HEK293 (cell line): ENCODE data around the gene SIRT1.

Source experiments
- GLIS1 ChIP-seq: fragments of 450-650 bp; formaldehyde crosslinking; IDR thresholded peaks from 2 replicates; pipeline ENCODE4 v1.5.1; 2016; ENCODE audit warnings: missing biosample characterization, missing genetic modification characterization
- PBX3 ChIP-seq: sonication (generic); formaldehyde crosslinking; IDR thresholded peaks from 2 replicates; pipeline ENCODE4 v1.8.1; 2022; ENCODE audit warnings: mild to moderate bottlenecking, moderate library complexity, missing genetic modification reagents
- SALL2 ChIP-seq: fragments of 450-650 bp; formaldehyde crosslinking; IDR thresholded peaks from 2 replicates; pipeline ENCODE4 v1.5.0; 2017; ENCODE audit warnings: missing biosample characterization, mild to moderate bottlenecking, missing genetic modification characterization, borderline replicate concordance
- SP2 ChIP-seq: fragments of 450-650 bp; formaldehyde crosslinking; IDR thresholded peaks from 2 replicates; pipeline ENCODE4 v1.5.1; 2016; ENCODE audit warnings: missing biosample characterization, missing genetic modification characterization
- ZBTB10 ChIP-seq: fragments of 450-650 bp; formaldehyde crosslinking; IDR thresholded peaks from 2 replicates; pipeline ENCODE4 v1.5.1; 2016; ENCODE audit warnings: missing biosample characterization, missing genetic modification characterization
- ZNF16 ChIP-seq: fragments of 450-650 bp; formaldehyde crosslinking; IDR thresholded peaks from 2 replicates; pipeline ENCODE4 v1.5.1; 2016; ENCODE audit warnings: low read depth, missing biosample characterization, missing genetic modification characterization
- ZNF174 ChIP-seq: fragments of 450-650 bp; formaldehyde crosslinking; IDR thresholded peaks from 2 replicates; pipeline ENCODE4 v1.5.0; 2017; ENCODE audit warnings: missing biosample characterization, mild to moderate bottlenecking, missing genetic modification characterization
- ZNF202 ChIP-seq: fragments of 450-650 bp; formaldehyde crosslinking; IDR thresholded peaks from 2 replicates; pipeline ENCODE4 v1.5.1; 2016; ENCODE audit warnings: missing biosample characterization, missing genetic modification characterization, borderline replicate concordance
- ZNF354C ChIP-seq: fragments of 450-650 bp; formaldehyde crosslinking; IDR thresholded peaks from 2 replicates; pipeline ENCODE4 v1.5.1; 2016; ENCODE audit warnings: missing biosample characterization, missing genetic modification characterization, low read depth, borderline replicate concordance
- ZNF416 ChIP-seq: fragments of 450-650 bp; formaldehyde crosslinking; IDR thresholded peaks from 2 replicates; pipeline ENCODE4 v1.5.1; 2016; ENCODE audit warnings: missing biosample characterization, missing genetic modification characterization
- ZNF555 ChIP-seq: fragments of 450-650 bp; formaldehyde crosslinking; conservative IDR thresholded peaks from 2 replicates; pipeline ENCODE4 v1.5.1; 2017; ENCODE audit warnings: missing biosample characterization, mild to moderate bottlenecking, missing genetic modification characterization, inconsistent platforms
- ZNF624 ChIP-seq: fragments of 450-650 bp; formaldehyde crosslinking; IDR thresholded peaks from 2 replicates; pipeline ENCODE4 v1.5.1; 2017; ENCODE audit warnings: missing biosample characterization, missing genetic modification characterization
- ZNF837 ChIP-seq: fragments of 450-650 bp; formaldehyde crosslinking; IDR thresholded peaks from 2 replicates; pipeline ENCODE4 v1.5.1; 2016; ENCODE audit warnings: missing biosample characterization, missing genetic modification characterization
- TF ChIP-seq, protein P1 (sequence below): fragments of 450-650 bp; formaldehyde crosslinking; IDR thresholded peaks from 2 replicates; pipeline ENCODE4 v1.5.1; 2016; ENCODE audit warnings: missing biosample characterization, missing genetic modification characterization
- TF ChIP-seq, protein P2 (sequence below): fragments of 450-650 bp; IDR thresholded peaks from 2 replicates; pipeline ENCODE4 v1.5.1; 2018; ENCODE audit warnings: missing biosample characterization, missing genetic modification characterization
- TF ChIP-seq, protein P3 (sequence below): fragments of 450-650 bp; formaldehyde crosslinking; IDR thresholded peaks from 2 replicates; pipeline ENCODE4 v1.5.1; 2016; ENCODE audit warnings: missing biosample characterization, missing genetic modification characterization
- TF ChIP-seq, protein P4 (sequence below): fragments of 450-650 bp; formaldehyde crosslinking; conservative IDR thresholded peaks from 2 replicates; pipeline ENCODE4 v1.5.1; 2016; ENCODE audit warnings: low read depth, missing biosample characterization, missing genetic modification characterization
- TF ChIP-seq, protein P5 (sequence below): fragments of 450-650 bp; formaldehyde crosslinking; IDR thresholded peaks from 2 replicates; pipeline ENCODE4 v1.5.1; 2016; ENCODE audit warnings: missing biosample characterization, missing genetic modification characterization

Gene SIRT1

DNA sequence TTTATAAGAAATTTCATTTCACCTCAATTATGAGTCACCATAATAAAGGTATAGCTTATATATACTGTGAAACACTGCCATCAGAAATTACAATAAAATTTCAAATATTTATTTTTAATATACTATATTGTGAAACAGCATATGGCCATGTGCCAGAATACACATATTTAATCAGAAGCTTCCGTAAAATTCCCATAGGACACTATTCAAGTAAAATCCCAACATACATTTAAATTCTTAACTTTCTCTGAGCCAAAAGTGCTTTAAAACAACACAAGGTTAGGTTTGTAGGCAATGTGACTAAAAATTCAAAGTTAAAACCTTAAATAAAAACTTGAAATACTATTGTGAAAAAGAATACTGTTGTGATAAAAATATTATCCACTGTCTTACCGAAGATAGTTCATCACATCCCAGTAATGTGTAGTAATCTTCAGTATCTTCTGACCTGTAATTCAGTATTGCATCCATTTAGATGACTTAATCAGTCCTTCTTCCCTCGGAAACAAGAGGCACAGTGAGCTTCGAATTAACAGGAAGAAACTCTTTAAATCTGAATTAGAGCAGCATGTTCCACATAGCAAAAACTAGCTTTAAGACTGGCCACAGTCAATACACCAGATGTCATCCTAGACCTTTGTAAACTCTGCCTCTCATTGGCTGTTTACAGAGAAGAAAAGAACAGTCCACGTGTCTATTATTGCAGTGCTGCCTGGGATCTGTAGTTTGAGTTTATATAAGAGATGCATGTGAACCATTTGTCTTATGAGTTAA is 46.7 kb upstream of the SIRT1 start, which contains the start of gene DNAJC12 (continued):
- TF ChIP-seq ZNF354C (tag by site-specific recombination), result no peak
- TF ChIP-seq, protein P1, sequence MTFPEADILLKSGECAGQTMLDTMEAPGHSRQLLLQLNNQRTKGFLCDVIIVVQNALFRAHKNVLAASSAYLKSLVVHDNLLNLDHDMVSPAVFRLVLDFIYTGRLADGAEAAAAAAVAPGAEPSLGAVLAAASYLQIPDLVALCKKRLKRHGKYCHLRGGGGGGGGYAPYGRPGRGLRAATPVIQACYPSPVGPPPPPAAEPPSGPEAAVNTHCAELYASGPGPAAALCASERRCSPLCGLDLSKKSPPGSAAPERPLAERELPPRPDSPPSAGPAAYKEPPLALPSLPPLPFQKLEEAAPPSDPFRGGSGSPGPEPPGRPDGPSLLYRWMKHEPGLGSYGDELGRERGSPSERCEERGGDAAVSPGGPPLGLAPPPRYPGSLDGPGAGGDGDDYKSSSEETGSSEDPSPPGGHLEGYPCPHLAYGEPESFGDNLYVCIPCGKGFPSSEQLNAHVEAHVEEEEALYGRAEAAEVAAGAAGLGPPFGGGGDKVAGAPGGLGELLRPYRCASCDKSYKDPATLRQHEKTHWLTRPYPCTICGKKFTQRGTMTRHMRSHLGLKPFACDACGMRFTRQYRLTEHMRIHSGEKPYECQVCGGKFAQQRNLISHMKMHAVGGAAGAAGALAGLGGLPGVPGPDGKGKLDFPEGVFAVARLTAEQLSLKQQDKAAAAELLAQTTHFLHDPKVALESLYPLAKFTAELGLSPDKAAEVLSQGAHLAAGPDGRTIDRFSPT (tag by site-specific recombination), result no peak
- TF ChIP-seq ZBTB10 (tag by site-specific recombination), result no peak
- no peak for TF ChIP-seq ZNF837 (tag by site-specific recombination)
- TF ChIP-seq ZNF555 (tag by site-specific recombination), result no peak
- no peak for TF ChIP-seq ZNF202
- TF ChIP-seq, protein P2, sequence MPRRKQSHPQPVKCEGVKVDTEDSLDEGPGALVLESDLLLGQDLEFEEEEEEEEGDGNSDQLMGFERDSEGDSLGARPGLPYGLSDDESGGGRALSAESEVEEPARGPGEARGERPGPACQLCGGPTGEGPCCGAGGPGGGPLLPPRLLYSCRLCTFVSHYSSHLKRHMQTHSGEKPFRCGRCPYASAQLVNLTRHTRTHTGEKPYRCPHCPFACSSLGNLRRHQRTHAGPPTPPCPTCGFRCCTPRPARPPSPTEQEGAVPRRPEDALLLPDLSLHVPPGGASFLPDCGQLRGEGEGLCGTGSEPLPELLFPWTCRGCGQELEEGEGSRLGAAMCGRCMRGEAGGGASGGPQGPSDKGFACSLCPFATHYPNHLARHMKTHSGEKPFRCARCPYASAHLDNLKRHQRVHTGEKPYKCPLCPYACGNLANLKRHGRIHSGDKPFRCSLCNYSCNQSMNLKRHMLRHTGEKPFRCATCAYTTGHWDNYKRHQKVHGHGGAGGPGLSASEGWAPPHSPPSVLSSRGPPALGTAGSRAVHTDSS (tag by site-specific recombination), result no peak
- TF ChIP-seq, protein P3, sequence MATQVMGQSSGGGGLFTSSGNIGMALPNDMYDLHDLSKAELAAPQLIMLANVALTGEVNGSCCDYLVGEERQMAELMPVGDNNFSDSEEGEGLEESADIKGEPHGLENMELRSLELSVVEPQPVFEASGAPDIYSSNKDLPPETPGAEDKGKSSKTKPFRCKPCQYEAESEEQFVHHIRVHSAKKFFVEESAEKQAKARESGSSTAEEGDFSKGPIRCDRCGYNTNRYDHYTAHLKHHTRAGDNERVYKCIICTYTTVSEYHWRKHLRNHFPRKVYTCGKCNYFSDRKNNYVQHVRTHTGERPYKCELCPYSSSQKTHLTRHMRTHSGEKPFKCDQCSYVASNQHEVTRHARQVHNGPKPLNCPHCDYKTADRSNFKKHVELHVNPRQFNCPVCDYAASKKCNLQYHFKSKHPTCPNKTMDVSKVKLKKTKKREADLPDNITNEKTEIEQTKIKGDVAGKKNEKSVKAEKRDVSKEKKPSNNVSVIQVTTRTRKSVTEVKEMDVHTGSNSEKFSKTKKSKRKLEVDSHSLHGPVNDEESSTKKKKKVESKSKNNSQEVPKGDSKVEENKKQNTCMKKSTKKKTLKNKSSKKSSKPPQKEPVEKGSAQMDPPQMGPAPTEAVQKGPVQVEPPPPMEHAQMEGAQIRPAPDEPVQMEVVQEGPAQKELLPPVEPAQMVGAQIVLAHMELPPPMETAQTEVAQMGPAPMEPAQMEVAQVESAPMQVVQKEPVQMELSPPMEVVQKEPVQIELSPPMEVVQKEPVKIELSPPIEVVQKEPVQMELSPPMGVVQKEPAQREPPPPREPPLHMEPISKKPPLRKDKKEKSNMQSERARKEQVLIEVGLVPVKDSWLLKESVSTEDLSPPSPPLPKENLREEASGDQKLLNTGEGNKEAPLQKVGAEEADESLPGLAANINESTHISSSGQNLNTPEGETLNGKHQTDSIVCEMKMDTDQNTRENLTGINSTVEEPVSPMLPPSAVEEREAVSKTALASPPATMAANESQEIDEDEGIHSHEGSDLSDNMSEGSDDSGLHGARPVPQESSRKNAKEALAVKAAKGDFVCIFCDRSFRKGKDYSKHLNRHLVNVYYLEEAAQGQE (tag by site-specific recombination), result no peak
- no peak for TF ChIP-seq SALL2 (tag by site-specific recombination)
- TF ChIP-seq, protein P4, sequence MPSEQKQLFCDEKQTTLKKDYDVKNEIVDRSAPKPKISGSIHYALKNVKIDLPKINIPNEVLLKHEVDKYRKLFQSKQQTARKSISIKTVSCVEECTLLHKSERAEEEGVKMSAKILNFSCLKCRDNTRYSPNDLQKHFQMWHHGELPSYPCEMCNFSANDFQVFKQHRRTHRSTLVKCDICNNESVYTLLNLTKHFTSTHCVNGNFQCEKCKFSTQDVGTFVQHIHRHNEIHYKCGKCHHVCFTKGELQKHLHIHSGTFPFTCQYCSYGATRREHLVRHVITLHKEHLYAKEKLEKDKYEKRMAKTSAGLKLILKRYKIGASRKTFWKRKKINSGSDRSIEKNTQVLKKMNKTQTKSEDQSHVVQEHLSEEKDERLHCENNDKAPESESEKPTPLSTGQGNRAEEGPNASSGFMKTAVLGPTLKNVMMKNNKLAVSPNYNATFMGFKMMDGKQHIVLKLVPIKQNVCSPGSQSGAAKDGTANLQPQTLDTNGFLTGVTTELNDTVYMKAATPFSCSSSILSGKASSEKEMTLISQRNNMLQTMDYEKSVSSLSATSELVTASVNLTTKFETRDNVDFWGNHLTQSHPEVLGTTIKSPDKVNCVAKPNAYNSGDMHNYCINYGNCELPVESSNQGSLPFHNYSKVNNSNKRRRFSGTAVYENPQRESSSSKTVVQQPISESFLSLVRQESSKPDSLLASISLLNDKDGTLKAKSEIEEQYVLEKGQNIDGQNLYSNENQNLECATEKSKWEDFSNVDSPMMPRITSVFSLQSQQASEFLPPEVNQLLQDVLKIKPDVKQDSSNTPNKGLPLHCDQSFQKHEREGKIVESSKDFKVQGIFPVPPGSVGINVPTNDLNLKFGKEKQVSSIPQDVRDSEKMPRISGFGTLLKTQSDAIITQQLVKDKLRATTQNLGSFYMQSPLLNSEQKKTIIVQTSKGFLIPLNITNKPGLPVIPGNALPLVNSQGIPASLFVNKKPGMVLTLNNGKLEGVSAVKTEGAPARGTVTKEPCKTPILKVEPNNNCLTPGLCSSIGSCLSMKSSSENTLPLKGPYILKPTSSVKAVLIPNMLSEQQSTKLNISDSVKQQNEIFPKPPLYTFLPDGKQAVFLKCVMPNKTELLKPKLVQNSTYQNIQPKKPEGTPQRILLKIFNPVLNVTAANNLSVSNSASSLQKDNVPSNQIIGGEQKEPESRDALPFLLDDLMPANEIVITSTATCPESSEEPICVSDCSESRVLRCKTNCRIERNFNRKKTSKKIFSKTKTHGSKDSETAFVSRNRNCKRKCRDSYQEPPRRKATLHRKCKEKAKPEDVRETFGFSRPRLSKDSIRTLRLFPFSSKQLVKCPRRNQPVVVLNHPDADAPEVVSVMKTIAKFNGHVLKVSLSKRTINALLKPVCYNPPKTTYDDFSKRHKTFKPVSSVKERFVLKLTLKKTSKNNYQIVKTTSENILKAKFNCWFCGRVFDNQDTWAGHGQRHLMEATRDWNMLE (tag by site-specific recombination), result no peak
- TF ChIP-seq ZNF174 (tag by site-specific recombination), result no peak
- no peak for TF ChIP-seq ZNF16
- no peak for TF ChIP-seq GLIS1 (tag by site-specific recombination)
- TF ChIP-seq ZNF624 (tag by site-specific recombination), result no peak
- TF ChIP-seq ZNF416, result no peak
- TF ChIP-seq SP2 (tag by site-specific recombination), result peak; percentile 42
- TF ChIP-seq PBX3 (CRISPR knock-in tag), result no peak
- TF ChIP-seq, protein P5, sequence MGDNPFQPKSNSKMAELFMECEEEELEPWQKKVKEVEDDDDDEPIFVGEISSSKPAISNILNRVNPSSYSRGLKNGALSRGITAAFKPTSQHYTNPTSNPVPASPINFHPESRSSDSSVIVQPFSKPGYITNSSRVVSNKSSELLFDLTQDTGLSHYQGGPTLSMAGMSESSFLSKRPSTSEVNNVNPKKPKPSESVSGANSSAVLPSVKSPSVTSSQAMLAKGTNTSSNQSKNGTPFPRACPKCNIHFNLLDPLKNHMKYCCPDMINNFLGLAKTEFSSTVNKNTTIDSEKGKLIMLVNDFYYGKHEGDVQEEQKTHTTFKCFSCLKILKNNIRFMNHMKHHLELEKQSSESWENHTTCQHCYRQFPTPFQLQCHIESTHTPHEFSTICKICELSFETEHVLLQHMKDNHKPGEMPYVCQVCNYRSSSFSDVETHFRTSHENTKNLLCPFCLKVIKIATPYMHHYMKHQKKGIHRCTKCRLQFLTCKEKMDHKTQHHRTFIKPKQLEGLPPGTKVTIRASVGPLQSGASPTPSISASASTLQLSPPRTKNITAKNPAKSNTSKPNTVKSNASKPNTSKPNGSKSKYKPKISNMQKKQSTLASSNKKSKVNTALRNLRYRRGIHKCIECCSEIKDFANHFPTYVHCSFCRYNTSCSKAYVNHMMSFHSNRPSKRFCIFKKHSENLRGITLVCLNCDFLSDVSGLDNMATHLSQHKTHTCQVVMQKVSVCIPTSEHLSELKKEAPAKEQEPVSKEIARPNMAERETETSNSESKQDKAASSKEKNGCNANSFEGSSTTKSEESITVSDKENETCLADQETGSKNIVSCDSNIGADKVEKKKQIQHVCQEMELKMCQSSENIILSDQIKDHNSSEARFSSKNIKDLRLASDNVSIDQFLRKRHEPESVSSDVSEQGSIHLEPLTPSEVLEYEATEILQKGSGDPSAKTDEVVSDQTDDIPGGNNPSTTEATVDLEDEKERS (tag by site-specific recombination), result no peak
